Kidney (tissue), 14 donors: ENCODE results near the gene RORB. TPM values are rescaled to one million over a fixed set of nuclear protein-coding genes. Genes with fewer than 3 reads are reported as not detected.
A peak's percentile ranks its signal among the peaks of the same experiment; 100 is the strongest.

ENCODE experiments used
- DNase-seq, 5 donors: peaks; one replicate each; pipeline ENCODE4 v3.0.0-alpha.2; 2013 to 2020
- FAIRE-seq: peaks from 2 replicates; lab custom pipeline; 2012; peaks lifted over from hg19 to GRCh38; lab: Jason Lieb, UNC
- H3K27ac ChIP-seq, 2 donors: one replicate each; pipeline ENCODE4 v1.7.0; 2013; ENCODE audit warnings: low read depth in 2 of 2, low read length in 2 of 2, inconsistent platforms in 1 of 2
- H3K27me3 ChIP-seq: one replicate; pipeline ENCODE4 v1.7.1; 2013; ENCODE audit warnings: low read length, inconsistent platforms; ENCODE audit not compliant: control insufficient read depth, insufficient read depth
- H3K36me3 ChIP-seq, 3 donors: one replicate each; pipeline versions ENCODE4 v1.7.0 to v1.7.1; 2013; ENCODE audit warnings: low read length in 3 of 3, control low read depth in 1 of 3, inconsistent platforms in 1 of 3; ENCODE audit not compliant: insufficient read depth in 3 of 3, control insufficient read depth in 2 of 3
- H3K4me1 ChIP-seq, 3 donors: one replicate each; pipeline versions ENCODE4 v1.7.0 to v1.7.1; 2013; ENCODE audit warnings: low read length in 3 of 3, inconsistent platforms in 1 of 3, low read depth in 1 of 3; ENCODE audit not compliant: control insufficient read depth in 2 of 3, insufficient read depth in 2 of 3
- H3K4me3 ChIP-seq, 3 donors: one replicate each; pipeline versions ENCODE4 v1.7.0 to v1.8.1; 2013; ENCODE audit warnings: low read length in 3 of 3, control low read depth in 1 of 3, inconsistent platforms in 1 of 3
- H3K9ac ChIP-seq, 3 donors: one replicate each; pipeline versions ENCODE4 v1.7.0 to v1.7.1; 2013; ENCODE audit warnings: low read length in 3 of 3, control low read depth in 1 of 3, inconsistent platforms in 1 of 3
- H3K9me3 ChIP-seq, 3 donors: one replicate each; pipeline versions ENCODE4 v1.7.0 to v1.7.1; 2013; ENCODE audit warnings: low read length in 3 of 3, control low read depth in 1 of 3, inconsistent platforms in 1 of 3; ENCODE audit not compliant: control insufficient read depth in 2 of 3, insufficient read depth in 1 of 3
- CTCF ChIP-seq: IDR thresholded peaks from 3 replicates; pipeline ENCODE4 v1.5.1; 2012; ENCODE audit warnings: mild to moderate bottlenecking, moderate library complexity, borderline replicate concordance; ENCODE audit not compliant: insufficient read depth; ENCODE audit errors: extremely low read depth
- intact Hi-C: fragments of 100-400 bp; cut with DNase I; formaldehyde crosslinking; loops from one replicate; pipeline ENCODE4 v1.11.1; 2022
- polyA plus RNA-seq: library from polyadenylated mRNA; stranded (reverse); fragments of 350-450 nt; fragmentation: Illumina TruSeq; extraction: RNeasy Lipid Tissue Mini Kit (QIAGEN cat#74804); gene quantifications from one replicate; pipeline ENCODE4 v1.2.3, GENCODE V29; 2014; ENCODE audit warnings: low read depth, low replicate concordance; ENCODE audit not compliant: insufficient read depth
- total RNA-seq: library from RNA; stranded (reverse); fragmentation: NEBNext Ultra II Directional; extraction: Animal tissue kit (Norgen Biotek cat#: 25700); gene quantifications from one replicate; pipeline ENCODE4 v1.2.1, GENCODE V29; 2021
- donor health status: control.
- donor health status: control.
- donor health status: control.
- donor health status: control.
- donor health status: control.
- donor health status: DM: yes; HTN: yes; CAD: no.
- donor health status: Normal renal cell carcinoma (clear cell type).

RORB gene
- total and polyA plus RNA-seq, 2 donors from 2014 or later, result 0.11 to 0.41 TPM

GRCh38 chr9:74499770-74500583 is 2.8 kb downstream of the RORB start:
- H3K27me3 ChIP-seq, result peaks cover 41% of the 10 kb centered on the region
- peak in 4 of 5 donors; percentile 3 to 63 (median 11) for DNase-seq
- H3K27ac ChIP-seq, result no peak overlapping the region
- peak overlapping the region in 2 of 3 donors; percentile 36 to 90 for H3K4me3 ChIP-seq
- no peaks in the 10 kb centered on the region for H3K9me3 ChIP-seq
- H3K4me1 ChIP-seq, result peaks cover 0 to 10% (median 0%) of the 10 kb centered on the region in 3 donors
- H3K36me3 ChIP-seq, result no peaks in the 10 kb centered on the region
- no peak for FAIRE-seq
- TF ChIP-seq CTCF, result no peak
- no peak overlapping the region for H3K9ac ChIP-seq
- intact Hi-C loops, result no loop called here

- no peaks in the 10 kb centered on the region for H3K9me3 ChIP-seq
- no peak for FAIRE-seq
- peak; percentile 4 to 51 (median 36) for DNase-seq
- TF ChIP-seq CTCF, result no peak
- H3K9ac ChIP-seq, result no peak overlapping the region
- no peaks in the 10 kb centered on the region for H3K36me3 ChIP-seq
- H3K27me3 ChIP-seq, result peaks cover 41% of the 10 kb centered on the region
- H3K27ac ChIP-seq, result no peak overlapping the region
- peaks cover 0 to 10% (median 0%) of the 10 kb centered on the region in 3 donors for H3K4me1 ChIP-seq
- H3K4me3 ChIP-seq, result peak overlapping the region in 2 of 3 donors; percentile 36 to 90
- intact Hi-C loops, result no loop called here
These were observed 3.4 kb downstream of the RORB start for GRCh38 chr9:74500584-74500924.

GRCh38 chr9:74501570-74501969 is 4.4 kb downstream of the RORB start:
- Histone ChIP-seq H3K36me3 (no peaks in the 10 kb centered on the region), H3K4me1 (peaks cover 0 to 10% (median 0%) of the 10 kb centered on the region in 3 donors), H3K27ac (no peak overlapping the region), H3K9ac (no peak overlapping the region), H3K4me3 (no peak overlapping the region), H3K27me3 (peaks cover 33% of the 10 kb centered on the region), H3K9me3 (no peaks in the 10 kb centered on the region)
- no peak for TF ChIP-seq CTCF
- DNase-seq (no peak), FAIRE-seq (no peak)
- intact Hi-C loops, result no loop called here
